RKO (cell line): ENCODE results near the gene RS1.

Experiments
- DNase-seq: peaks from one replicate; pipeline ENCODE4 v3.0.0-alpha.2; 2016; ENCODE audit warnings: low spot score

Gene RS1

GRCh38 chrX:18672008-18672407 is at the start of gene RS1:
TSS of gene RS1 (minus strand) at chrX:18672108. CDS start at chrX:18672068, 40 bp downstream.
- DNase-seq, result no peak

GRCh38 chrX:18719852-18720251 is 47.9 kb upstream of the RS1 start:
- no peak for DNase-seq

GRCh38 chrX:18714910-18715309 is 43.0 kb upstream of the RS1 start:
- DNase-seq, result peak; percentile 13

- no peak for DNase-seq
Observed at GRCh38 chrX:18709833-18710232, 37.9 kb upstream of the RS1 start.

GRCh38 chrX:18707426-18708049 is 35.6 kb upstream of the RS1 start, which contains the start of gene PPEF1:
TSS of gene PPEF1 (plus strand) at chrX:18707645. CDS start at chrX:18707781, 136 bp downstream.
- DNase-seq, result no peak

- DNase-seq, result no peak
Observed at GRCh38 chrX:18702362-18703195, 30.7 kb upstream of the RS1 start.

- no peak for DNase-seq
Observed at GRCh38 chrX:18701621-18702361, 29.9 kb upstream of the RS1 start.

- no peak for DNase-seq
Observed at GRCh38 chrX:18698737-18699650, 27.1 kb upstream of the RS1 start.

GRCh38 chrX:18696653-18697052 is 24.7 kb upstream of the RS1 start:
- no peak for DNase-seq

- DNase-seq, result no peak
Observed at GRCh38 chrX:18692541-18692940, 20.6 kb upstream of the RS1 start.

- no peak for DNase-seq
Observed at GRCh38 chrX:18691431-18691830, 19.5 kb upstream of the RS1 start.

- DNase-seq, result no peak
Observed at GRCh38 chrX:18687856-18688495, 16.1 kb upstream of the RS1 start.

GRCh38 chrX:18682979-18683387 is 11.1 kb upstream of the RS1 start:
- DNase-seq, result no peak

GRCh38 chrX:18681996-18682395 is 10.1 kb upstream of the RS1 start:
- DNase-seq, result no peak

- no peak for DNase-seq
Observed at GRCh38 chrX:18677161-18677869, 5.4 kb upstream of the RS1 start.

- DNase-seq, result no peak
Observed at GRCh38 chrX:18676470-18676869, 4.6 kb upstream of the RS1 start.

GRCh38 chrX:18676050-18676449 is 4.1 kb upstream of the RS1 start:
- DNase-seq, result no peak

- peak; percentile 57 for DNase-seq
Observed at GRCh38 chrX:18674788-18675735, 3.2 kb upstream of the RS1 start.

- DNase-seq, result no peak
Observed at GRCh38 chrX:18674417-18674787, 2.5 kb upstream of the RS1 start.
